Right ventricle myocardium inferior (tissue), 1 donor: ENCODE measurements around the gene MYL2. TPM values are rescaled to one million over a fixed set of nuclear protein-coding genes. Genes with fewer than 3 reads are reported as not detected.
A peak's percentile ranks its signal among the peaks of the same experiment; 100 is the strongest.

Source experiments
- ATAC-seq: fragments of 200-7000 bp; cut with Tn5 transposase; one replicate; pipeline ENCODE4 v1.9.1; 2020; ENCODE audit warnings: mild to moderate bottlenecking, moderate library complexity
- DNase-seq: peaks from one replicate; pipeline ENCODE4 v3.0.0; 2021; ENCODE audit errors: missing footprints
- intact Hi-C: fragments of 100-400 bp; cut with DNase I; formaldehyde crosslinking; loops from one replicate; pipeline ENCODE4 v1.11.0; 2022
- total RNA-seq: library from RNA; stranded (reverse); fragmentation: NEBNext Ultra II Directional; extraction: Animal tissue kit (Norgen Biotek cat#: 25700); gene quantifications from one replicate; pipeline ENCODE4 v1.2.1, GENCODE V29; 2021
- donor health status: DM: no; HTN: yes; CAD: no; lungs with severe emphysema.

Gene MYL2
- total RNA-seq, 1 donor from 2014 or later = 17,347 TPM

GRCh38 chr12:110908377-110909152, 11.8 kb downstream of the MYL2 start:
- intact Hi-C loops = no loop called here
- ATAC-seq (peak; percentile 50), DNase-seq (no peak)

GRCh38 chr12:110907583-110907982, 12.8 kb downstream of the MYL2 start:
- no peak for DNase-seq
- peak; percentile 15 for ATAC-seq
- intact Hi-C loops = no loop called here

GRCh38 chr12:110906985-110907384, 13.4 kb downstream of the MYL2 start:
- DNase-seq (no peak), ATAC-seq (no peak)
- intact Hi-C loops = no loop called here

GRCh38 chr12:110906516-110906915, 13.9 kb downstream of the MYL2 start:
- ATAC-seq (no peak), DNase-seq (no peak)
- intact Hi-C loops = no loop called here

- intact Hi-C loops = no loop called here
- DNase-seq = no peak
- ATAC-seq = no peak
Observed at GRCh38 chr12:110906083-110906482, 14.3 kb downstream of the MYL2 start.

GRCh38 chr12:110903511-110903910, 16.9 kb downstream of the MYL2 start:
- intact Hi-C loops = no loop called here
- DNase-seq (no peak), ATAC-seq (no peak)

- DNase-seq (no peak), ATAC-seq (no peak)
- intact Hi-C loops = no loop called here
Observed at GRCh38 chr12:110901401-110901800, 19.0 kb downstream of the MYL2 start.

- no peak for DNase-seq
- intact Hi-C loops = no loop called here
- ATAC-seq = no peak
Observed at GRCh38 chr12:110896559-110896958, 23.8 kb downstream of the MYL2 start.

- ATAC-seq (no peak), DNase-seq (no peak)
- intact Hi-C loops = loop anchor here (2.0 to 5.0 kb wide), 3 partner anchors 43 to 423 kb away; no protein-coding TSS in a partner anchor
Observed at GRCh38 chr12:110893956-110894355, 26.4 kb downstream of the MYL2 start.

GRCh38 chr12:110889361-110889760, 31.0 kb downstream of the MYL2 start:
- intact Hi-C loops = loop anchor here (5.0 kb wide), 5 partner anchors 42 to 287 kb away; partner anchors contain the start of genes CCDC63 and PPP1CC

GRCh38 chr12:110888256-110888991, 32.0 kb downstream of the MYL2 start:
- ATAC-seq (no peak), DNase-seq (no peak)
- intact Hi-C loops = loop anchor here (1.0 to 5.0 kb wide), 6 partner anchors 41 to 438 kb away; partner anchors contain the start of genes ARPC3, CCDC63 and PPP1CC

More at GRCh38 chr12:110889361-110889760, 31.0 kb downstream of the MYL2 start:
- no peak for ATAC-seq
- DNase-seq = no peak

- ATAC-seq (peak; percentile 22), DNase-seq (no peak)
- intact Hi-C loops = loop anchor here (5.0 kb wide), 5 partner anchors 38 to 283 kb away; partner anchors contain the start of genes CCDC63 and PPP1CC
Observed at GRCh38 chr12:110885152-110885840, 35.1 kb downstream of the MYL2 start.

- ATAC-seq (no peak), DNase-seq (no peak)
- intact Hi-C loops = no loop called here
Observed at GRCh38 chr12:110883251-110883650, 37.1 kb downstream of the MYL2 start.

- ATAC-seq = no peak
- no peak for DNase-seq
- intact Hi-C loops = no loop called here
Observed at GRCh38 chr12:110880651-110881050, 39.7 kb downstream of the MYL2 start.

GRCh38 chr12:110874781-110875180, 45.6 kb downstream of the MYL2 start:
- DNase-seq (no peak), ATAC-seq (no peak)
- intact Hi-C loops = no loop called here

- DNase-seq (no peak), ATAC-seq (no peak)
- intact Hi-C loops = no loop called here
Observed at GRCh38 chr12:110874351-110874750, 46.0 kb downstream of the MYL2 start.

- ATAC-seq (no peak), DNase-seq (no peak)
- intact Hi-C loops = no loop called here
Observed at GRCh38 chr12:110872100-110872499, 48.3 kb downstream of the MYL2 start.

- intact Hi-C loops = no loop called here
- DNase-seq = no peak
- ATAC-seq = no peak
Observed at GRCh38 chr12:110869803-110870202, 50.6 kb downstream of the MYL2 start.

- no peak for DNase-seq
- ATAC-seq = peak; percentile 54
- intact Hi-C loops = no loop called here
Observed at GRCh38 chr12:110869026-110869425, 51.4 kb downstream of the MYL2 start.
